Hematopoietic multipotent progenitor cell treated with erythropoietin and hydrocortisone succinate and interleukin-3 and kit ligand, for 4 days (in vitro differentiated cells): ENCODE results near the gene LAX1.
"Not testable (repeated sequence)": the region's sequence is repeated elsewhere in the genome, so short reads cannot be mapped to it uniquely, and the experiment has no call there.

Source experiments
- DNase-seq: peaks from one replicate; pipeline ENCODE4 v3.0.0-alpha.2; 2015

Gene LAX1

GRCh38 chr1:203765029-203765837, at the start of gene LAX1:
LAX1 (plus strand) TSS chr1:203765183; CDS start chr1:203765566, 383 bp downstream.
- DNase-seq: peak; percentile 58

GRCh38 chr1:203717120-203717519, 47.9 kb upstream of the LAX1 start:
- DNase-seq: no peak

GRCh38 chr1:203720242-203720641, 44.7 kb upstream of the LAX1 start:
- no peak for DNase-seq

GRCh38 chr1:203722909-203723308, 42.1 kb upstream of the LAX1 start:
- peak; percentile 40 for DNase-seq

GRCh38 chr1:203726417-203726867, 38.5 kb upstream of the LAX1 start:
- peak; percentile 91 for DNase-seq

GRCh38 chr1:203733009-203733863, 31.7 kb upstream of the LAX1 start:
- peak; percentile 65 for DNase-seq

- no peak for DNase-seq
Observed at GRCh38 chr1:203742436-203742835, 22.5 kb upstream of the LAX1 start.

- no peak for DNase-seq
Observed at GRCh38 chr1:203743091-203743571, 21.9 kb upstream of the LAX1 start.

GRCh38 chr1:203744075-203744972, 20.7 kb upstream of the LAX1 start:
- DNase-seq: peak; percentile 45

GRCh38 chr1:203746281-203746680, 18.7 kb upstream of the LAX1 start:
- DNase-seq: no peak

GRCh38 chr1:203751051-203751450, 13.9 kb upstream of the LAX1 start:
- DNase-seq: no peak

- DNase-seq: not testable (repeated sequence)
Observed at GRCh38 chr1:203751618-203752361, 13.2 kb upstream of the LAX1 start.

GRCh38 chr1:203754455-203754864, 10.5 kb upstream of the LAX1 start:
- peak; percentile 35 for DNase-seq

- DNase-seq: no peak
Observed at GRCh38 chr1:203756036-203756435, 8.9 kb upstream of the LAX1 start.

- peak; percentile 28 for DNase-seq
Observed at GRCh38 chr1:203758749-203759148, 6.2 kb upstream of the LAX1 start.

GRCh38 chr1:203760506-203760905, 4.5 kb upstream of the LAX1 start:
- DNase-seq: no peak

GRCh38 chr1:203761958-203762357, 3.0 kb upstream of the LAX1 start:
- not testable (repeated sequence) for DNase-seq

GRCh38 chr1:203763505-203763904, 1.5 kb upstream of the LAX1 start:
- peak; percentile 45 for DNase-seq

- DNase-seq: no peak
Observed at GRCh38 chr1:203764105-203765028, 616 bp upstream of the LAX1 start.

- no peak for DNase-seq
Observed at GRCh38 chr1:203768256-203768655, 3.3 kb downstream of the LAX1 start.
